ENCODE results near the gene C12orf56.

The C12orf56 gene, protein sequence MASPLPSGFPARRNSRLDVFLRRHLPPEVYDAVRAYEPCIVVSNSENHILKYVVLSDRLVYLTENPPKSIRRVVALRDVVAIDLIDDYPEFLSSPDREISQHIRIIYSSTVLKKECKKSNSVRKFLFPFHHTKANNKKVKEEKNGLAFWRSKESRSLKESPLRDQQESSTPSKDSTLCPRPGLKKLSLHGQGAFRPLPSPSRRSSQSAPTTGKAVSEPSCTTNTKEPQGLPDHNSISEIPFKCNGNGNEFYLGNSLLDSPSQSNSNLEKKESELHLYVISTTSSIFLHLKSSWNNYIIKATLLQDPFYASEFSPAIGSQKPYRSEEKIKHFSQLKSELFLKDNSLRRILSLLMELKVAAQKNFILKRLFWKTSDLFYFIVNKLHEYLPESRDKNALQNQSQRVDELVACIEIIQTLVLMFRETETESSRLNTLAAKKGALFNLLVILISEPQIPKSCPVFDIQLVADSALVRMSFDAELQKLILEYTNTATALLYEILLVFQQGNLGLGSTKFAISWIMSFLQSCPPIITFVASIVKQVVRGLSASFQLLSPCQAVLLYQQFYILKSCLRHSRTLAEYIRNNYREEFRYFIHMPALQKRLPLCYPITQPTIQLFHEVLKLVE

DNA sequence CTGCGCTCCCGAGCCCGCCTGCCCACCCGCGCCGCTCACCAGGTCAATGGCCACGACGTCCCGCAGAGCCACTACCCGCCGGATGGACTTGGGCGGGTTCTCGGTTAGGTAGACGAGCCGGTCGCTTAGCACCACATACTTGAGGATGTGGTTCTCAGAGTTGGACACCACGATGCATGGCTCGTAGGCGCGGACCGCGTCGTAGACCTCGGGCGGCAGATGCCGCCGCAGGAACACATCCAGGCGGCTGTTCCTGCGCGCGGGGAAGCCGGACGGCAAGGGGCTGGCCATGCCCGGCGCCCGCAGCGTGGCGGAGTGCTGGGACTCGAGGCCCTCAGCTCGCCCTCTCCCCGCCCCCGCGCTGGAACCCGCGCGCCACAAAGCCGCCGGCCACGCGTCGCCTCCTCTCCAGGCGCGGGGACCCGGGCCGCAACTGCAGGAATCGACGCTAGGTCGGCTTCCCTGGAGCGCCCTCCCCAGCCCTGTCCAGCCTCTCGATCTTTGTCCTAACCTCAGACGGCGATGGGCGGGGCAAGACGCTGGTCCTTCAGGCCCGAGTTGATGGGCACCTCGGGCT lies at the start of gene C12orf56:
Gene C12orf56 (minus strand): TSS at position 484 of the 577 bp plus-strand sequence. CDS start 193 bp downstream, at position 291.
- TF ChIP-seq, protein P1, sequence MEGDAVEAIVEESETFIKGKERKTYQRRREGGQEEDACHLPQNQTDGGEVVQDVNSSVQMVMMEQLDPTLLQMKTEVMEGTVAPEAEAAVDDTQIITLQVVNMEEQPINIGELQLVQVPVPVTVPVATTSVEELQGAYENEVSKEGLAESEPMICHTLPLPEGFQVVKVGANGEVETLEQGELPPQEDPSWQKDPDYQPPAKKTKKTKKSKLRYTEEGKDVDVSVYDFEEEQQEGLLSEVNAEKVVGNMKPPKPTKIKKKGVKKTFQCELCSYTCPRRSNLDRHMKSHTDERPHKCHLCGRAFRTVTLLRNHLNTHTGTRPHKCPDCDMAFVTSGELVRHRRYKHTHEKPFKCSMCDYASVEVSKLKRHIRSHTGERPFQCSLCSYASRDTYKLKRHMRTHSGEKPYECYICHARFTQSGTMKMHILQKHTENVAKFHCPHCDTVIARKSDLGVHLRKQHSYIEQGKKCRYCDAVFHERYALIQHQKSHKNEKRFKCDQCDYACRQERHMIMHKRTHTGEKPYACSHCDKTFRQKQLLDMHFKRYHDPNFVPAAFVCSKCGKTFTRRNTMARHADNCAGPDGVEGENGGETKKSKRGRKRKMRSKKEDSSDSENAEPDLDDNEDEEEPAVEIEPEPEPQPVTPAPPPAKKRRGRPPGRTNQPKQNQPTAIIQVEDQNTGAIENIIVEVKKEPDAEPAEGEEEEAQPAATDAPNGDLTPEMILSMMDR (IDR thresholded peaks at IDR 0.05; ENCODE audit: borderline replicate concordance, insufficient read depth, low read depth, low read length) = no peak
- H3K4me3 ChIP-seq (ENCODE audit: low read depth, low read length) = no peak within 1 kb of the TSS

DNA sequence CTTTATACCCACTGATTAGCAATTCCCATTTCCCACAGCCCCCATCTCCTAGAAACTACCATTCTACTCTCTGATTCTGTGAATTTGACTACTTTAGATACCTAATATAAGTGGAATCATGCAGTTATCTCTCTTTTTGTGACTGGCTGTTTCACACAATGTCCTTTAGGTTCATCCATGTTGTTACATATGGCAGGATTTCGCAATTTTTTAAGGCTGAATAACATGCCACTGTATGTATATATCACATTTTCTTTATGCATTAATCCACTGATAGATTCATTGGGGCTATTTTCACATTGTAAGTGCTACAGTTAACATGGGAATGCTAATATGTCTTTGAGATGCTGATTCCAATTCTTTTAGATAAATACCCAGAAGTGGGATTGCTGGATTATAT lies 49.5 kb upstream of the C12orf56 start:
- TF ChIP-seq, protein P1 (IDR thresholded peaks at IDR 0.05; ENCODE audit: borderline replicate concordance, insufficient read depth, low read depth, low read length) = no peak
- H3K4me3 ChIP-seq (ENCODE audit: low read depth, low read length) = no peak overlapping the region

DNA sequence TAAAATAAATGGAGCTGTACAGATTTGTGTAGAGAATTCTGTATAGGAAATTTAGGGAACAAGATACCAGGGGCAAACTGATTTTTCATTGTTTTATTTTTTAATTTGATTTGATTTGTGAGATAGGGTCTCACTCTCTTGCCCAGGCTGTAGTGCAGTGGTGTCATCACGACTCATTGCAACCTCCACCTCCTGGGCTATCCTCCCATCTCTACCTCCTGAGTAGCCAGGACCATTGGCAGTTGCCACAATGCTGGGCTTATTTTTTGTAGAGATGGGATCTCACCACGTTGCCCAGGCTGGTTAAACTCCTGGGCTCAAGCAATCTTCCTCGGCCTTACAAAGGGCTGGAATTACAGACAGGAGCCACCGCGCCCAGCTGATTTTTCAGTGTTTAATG lies 43.4 kb upstream of the C12orf56 start:
- TF ChIP-seq, protein P1 (IDR thresholded peaks at IDR 0.05; ENCODE audit: borderline replicate concordance, insufficient read depth, low read depth, low read length) = no peak
- no peak overlapping the region for H3K4me3 ChIP-seq (ENCODE audit: low read depth, low read length)

DNA sequence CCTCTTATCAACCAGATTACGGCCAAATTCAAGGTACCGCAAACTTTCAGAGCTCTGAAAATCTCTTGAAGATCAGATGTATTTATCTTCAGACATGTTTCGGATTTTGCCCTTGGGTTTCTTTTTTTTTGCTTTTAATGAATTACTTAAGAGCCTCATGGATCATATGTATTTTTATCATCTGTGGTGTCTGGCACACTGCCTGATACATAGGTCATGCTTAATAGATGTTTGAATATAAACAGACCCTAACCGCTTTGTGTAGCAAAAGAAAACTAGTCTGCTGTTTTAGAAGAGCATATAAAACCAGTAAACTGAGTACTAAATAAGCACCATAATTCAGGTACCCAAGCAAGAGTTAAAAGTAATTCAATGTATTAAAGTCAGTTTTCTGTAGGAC lies 41.2 kb upstream of the C12orf56 start:
- H3K4me3 ChIP-seq (ENCODE audit: low read depth, low read length) = no peak overlapping the region
- TF ChIP-seq, protein P1 (IDR thresholded peaks at IDR 0.05; ENCODE audit: borderline replicate concordance, insufficient read depth, low read depth, low read length) = no peak

DNA sequence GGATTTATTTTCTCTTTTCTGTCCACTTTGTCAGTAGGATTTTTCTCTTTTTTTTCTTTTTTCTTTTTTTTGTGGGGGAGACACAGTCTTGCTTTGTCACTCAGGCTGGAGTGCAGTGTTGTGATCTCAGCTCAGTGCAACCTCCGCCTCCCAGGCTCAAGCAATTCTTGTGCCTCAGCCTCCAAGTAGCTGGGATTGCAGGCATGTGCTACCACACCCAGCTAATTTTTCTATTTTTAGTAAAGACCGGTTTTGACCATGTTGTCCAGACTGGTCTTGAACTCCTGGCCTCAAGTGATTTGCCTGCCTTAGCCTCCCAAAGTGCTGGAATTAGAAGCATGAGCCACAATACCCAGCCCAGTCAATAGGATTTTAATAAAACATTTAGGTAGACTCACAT lies 40.3 kb upstream of the C12orf56 start:
- TF ChIP-seq, protein P1 (IDR thresholded peaks at IDR 0.05; ENCODE audit: borderline replicate concordance, insufficient read depth, low read depth, low read length) = no peak

DNA sequence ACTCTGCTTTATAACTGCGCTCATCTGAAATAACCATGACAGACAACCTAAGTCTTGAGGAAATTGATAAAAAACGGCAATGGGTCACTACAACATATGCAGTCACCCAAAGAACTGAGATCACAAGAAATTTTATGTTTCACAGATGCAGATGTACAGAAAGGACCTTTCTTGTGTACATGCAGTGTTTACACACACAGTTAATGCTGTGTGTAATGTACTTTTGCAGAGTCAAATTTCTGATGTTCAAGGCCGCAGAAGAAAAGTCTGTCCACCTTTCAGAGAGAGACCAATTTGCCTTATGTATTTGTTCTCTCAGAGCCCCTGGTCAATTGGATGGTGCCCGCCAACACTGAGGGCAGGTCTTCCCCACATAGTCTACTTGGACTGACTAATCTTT lies 38.4 kb upstream of the C12orf56 start:
- H3K4me3 ChIP-seq (ENCODE audit: low read depth, low read length) = no peak overlapping the region
- TF ChIP-seq, protein P1 (IDR thresholded peaks at IDR 0.05; ENCODE audit: borderline replicate concordance, insufficient read depth, low read depth, low read length) = no peak

More for the DNA sequence above, 40.3 kb upstream of the C12orf56 start:
- no peak overlapping the region for H3K4me3 ChIP-seq (ENCODE audit: low read depth, low read length)

Data from GM12875 (cell line).